GM18907 (cell line): ENCODE measurements around the gene RAB6D.
"Not testable (repeated sequence)": the region's sequence is repeated elsewhere in the genome, so short reads cannot be mapped to it uniquely, and the experiment has no call there.

Experiments
- ATAC-seq: cut with Tn5 transposase; IDR thresholded peaks from one replicate; pipeline ENCODE4 v1.9.1; 2021; ENCODE audit warnings: mild to moderate bottlenecking, moderate library complexity; ENCODE audit not compliant: unreplicated experiment

Gene RAB6D

GRCh38 chr2:131367352-131367751 lies 3.4 kb upstream of the RAB6D start:
- ATAC-seq: no peak

GRCh38 chr2:131366643-131367042 lies 2.7 kb upstream of the RAB6D start:
- no peak for ATAC-seq

- ATAC-seq: no peak
Measured at GRCh38 chr2:131365452-131365851, 1.5 kb upstream of the RAB6D start.

GRCh38 chr2:131363213-131363612 lies 755 bp downstream of the RAB6D start:
- not testable (repeated sequence) for ATAC-seq

GRCh38 chr2:131361773-131362172 lies 2.2 kb downstream of the RAB6D start:
- not testable (repeated sequence) for ATAC-seq

- not testable (repeated sequence) for ATAC-seq
Measured at GRCh38 chr2:131353167-131353697, 10.7 kb downstream of the RAB6D start.

- no peak for ATAC-seq
Measured at GRCh38 chr2:131349021-131349420, 14.9 kb downstream of the RAB6D start.

- ATAC-seq: not testable (repeated sequence)
Measured at GRCh38 chr2:131347035-131347434, 16.9 kb downstream of the RAB6D start.

GRCh38 chr2:131339307-131339706 lies 24.7 kb downstream of the RAB6D start:
- not testable (repeated sequence) for ATAC-seq

GRCh38 chr2:131335319-131335718 lies 28.6 kb downstream of the RAB6D start:
- ATAC-seq: not testable (repeated sequence)

GRCh38 chr2:131332709-131333108 lies 31.3 kb downstream of the RAB6D start:
- ATAC-seq: not testable (repeated sequence)

- not testable (repeated sequence) for ATAC-seq
Measured at GRCh38 chr2:131331000-131331399, 33.0 kb downstream of the RAB6D start.

GRCh38 chr2:131322209-131322608 lies 41.8 kb downstream of the RAB6D start:
- no peak for ATAC-seq

- ATAC-seq: not testable (repeated sequence)
Measured at GRCh38 chr2:131321344-131321743, 42.6 kb downstream of the RAB6D start.

GRCh38 chr2:131311001-131311400 lies 53.0 kb downstream of the RAB6D start:
- not testable (repeated sequence) for ATAC-seq
